Measurements from ENCODE around the gene SYVN1.

The SYVN1 gene

DNA sequence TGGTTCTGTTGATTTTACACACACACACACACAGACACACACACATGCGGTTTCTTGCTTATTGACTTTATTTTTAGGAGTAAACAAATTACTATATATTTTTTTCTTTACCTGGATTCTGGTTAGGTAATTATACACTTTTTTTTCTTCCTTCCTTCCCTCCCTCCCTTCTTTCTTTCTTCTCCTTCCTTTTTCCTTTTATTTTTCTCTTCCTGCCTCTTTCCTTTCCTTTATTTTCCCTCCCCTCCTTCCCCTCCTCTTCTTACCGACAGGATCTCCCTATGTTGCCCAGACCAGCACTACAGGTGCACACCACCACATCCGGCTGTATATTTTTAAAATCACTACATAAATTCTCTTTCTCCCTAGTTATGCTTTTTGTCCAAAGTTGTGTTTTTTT, 32.6 kb upstream of the SYVN1 start:
- Histone ChIP-seq H3K27me3 (no peaks in the 10 kb centered on the region), H3K4me1 (peaks cover 0 to 4% (median 0%) of the 10 kb centered on the region in 4 donors), H3K36me3 (no peaks in the 10 kb centered on the region), H3K9me3 (no peaks in the 10 kb centered on the region), H3K4me3 (no peak overlapping the region), H3K27ac (no peak overlapping the region)
- intact Hi-C loops (cut with DNase I; ENCODE audit: low total_unique reads), result no loop called here
- DNase-seq, result no peak
- TF ChIP-seq, protein P1, sequence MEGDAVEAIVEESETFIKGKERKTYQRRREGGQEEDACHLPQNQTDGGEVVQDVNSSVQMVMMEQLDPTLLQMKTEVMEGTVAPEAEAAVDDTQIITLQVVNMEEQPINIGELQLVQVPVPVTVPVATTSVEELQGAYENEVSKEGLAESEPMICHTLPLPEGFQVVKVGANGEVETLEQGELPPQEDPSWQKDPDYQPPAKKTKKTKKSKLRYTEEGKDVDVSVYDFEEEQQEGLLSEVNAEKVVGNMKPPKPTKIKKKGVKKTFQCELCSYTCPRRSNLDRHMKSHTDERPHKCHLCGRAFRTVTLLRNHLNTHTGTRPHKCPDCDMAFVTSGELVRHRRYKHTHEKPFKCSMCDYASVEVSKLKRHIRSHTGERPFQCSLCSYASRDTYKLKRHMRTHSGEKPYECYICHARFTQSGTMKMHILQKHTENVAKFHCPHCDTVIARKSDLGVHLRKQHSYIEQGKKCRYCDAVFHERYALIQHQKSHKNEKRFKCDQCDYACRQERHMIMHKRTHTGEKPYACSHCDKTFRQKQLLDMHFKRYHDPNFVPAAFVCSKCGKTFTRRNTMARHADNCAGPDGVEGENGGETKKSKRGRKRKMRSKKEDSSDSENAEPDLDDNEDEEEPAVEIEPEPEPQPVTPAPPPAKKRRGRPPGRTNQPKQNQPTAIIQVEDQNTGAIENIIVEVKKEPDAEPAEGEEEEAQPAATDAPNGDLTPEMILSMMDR (IDR thresholded peaks at IDR 0.05), result no peak

DNA sequence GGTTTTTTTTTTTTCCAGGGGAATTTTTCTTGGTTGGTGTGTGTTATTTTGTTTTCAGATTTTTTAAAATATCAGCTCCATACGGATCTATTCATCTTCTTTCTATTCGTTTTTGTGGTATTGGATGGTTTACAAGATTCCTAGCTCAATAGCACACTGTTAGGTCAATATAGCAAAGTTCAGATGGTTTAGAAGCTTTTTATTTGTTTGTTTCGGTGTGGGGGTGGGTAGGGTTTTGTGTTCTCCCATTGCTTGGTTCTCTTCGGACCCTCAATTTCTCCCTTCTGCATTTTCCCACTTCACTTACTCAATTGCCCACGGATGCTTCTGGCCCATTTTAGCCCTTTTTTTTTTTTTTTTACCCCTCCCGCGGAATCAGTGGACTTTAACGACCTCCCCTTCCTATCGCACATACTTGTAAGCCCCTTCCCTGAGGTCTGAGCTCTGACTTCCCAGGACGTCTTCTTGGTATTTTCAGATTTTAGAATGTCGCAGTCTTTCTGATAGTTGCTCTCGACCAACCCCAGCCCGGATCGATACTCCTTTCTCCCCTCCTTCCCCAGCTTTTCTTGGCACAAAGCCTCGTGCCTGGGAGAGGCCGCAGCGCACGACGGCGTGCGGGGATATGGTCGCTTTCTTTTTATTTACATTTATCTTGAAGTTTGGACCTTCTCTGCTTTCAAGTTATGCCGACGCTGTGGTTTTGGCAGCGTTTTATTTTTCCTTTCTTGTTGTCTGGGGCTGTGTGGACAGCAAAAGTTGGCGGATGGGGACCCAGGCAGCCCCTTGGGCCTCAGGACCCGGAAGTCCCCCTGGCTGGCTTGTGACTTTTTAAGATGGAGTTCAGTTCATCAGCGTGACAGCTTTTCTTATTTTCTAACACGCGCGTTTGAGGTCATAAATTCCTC, 31.3 kb upstream of the SYVN1 start:
- peaks cover 0 to 4% (median 0%) of the 10 kb centered on the region in 4 donors for H3K4me1 ChIP-seq
- TF ChIP-seq, protein P1 (IDR thresholded peaks at IDR 0.05), result no peak
- no peak for DNase-seq
- H3K27ac ChIP-seq, result peak overlapping the region in 1 of 2 donors; percentile 22
- no peaks in the 10 kb centered on the region for H3K9me3 ChIP-seq
- no peaks in the 10 kb centered on the region for H3K36me3 ChIP-seq
- H3K27me3 ChIP-seq, result no peaks in the 10 kb centered on the region
- H3K4me3 ChIP-seq, result peak overlapping the region; percentile 1 to 32
- intact Hi-C loops (cut with DNase I; ENCODE audit: low total_unique reads), result no loop called here

DNA sequence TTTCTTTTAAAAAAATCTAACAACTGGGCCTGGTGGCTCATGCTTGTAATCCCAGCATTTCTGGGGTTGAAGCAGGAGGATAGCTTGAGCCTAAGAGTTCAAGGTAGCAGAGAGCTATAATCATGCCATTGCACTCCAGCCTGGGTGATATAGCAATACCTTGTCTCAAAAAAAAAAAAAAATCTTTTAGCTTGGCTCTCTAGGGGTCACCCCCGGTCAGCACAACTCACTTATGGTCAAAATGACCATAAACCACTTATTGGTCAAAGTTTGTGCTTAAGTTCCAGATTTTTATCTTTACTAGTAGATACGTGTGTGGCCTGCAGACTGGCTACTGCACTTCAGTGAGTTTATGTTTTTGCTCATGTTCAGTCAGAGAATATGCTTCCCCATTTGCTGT, 29.4 kb upstream of the SYVN1 start:
- Histone ChIP-seq H3K36me3 (no peaks in the 10 kb centered on the region), H3K27me3 (no peaks in the 10 kb centered on the region), H3K9me3 (no peaks in the 10 kb centered on the region), H3K4me3 (no peak overlapping the region), H3K4me1 (peaks cover 0 to 4% (median 0%) of the 10 kb centered on the region in 4 donors), H3K27ac (no peak overlapping the region)
- DNase-seq, result no peak
- intact Hi-C loops (cut with DNase I; ENCODE audit: low total_unique reads), result no loop called here
- TF ChIP-seq, protein P1 (IDR thresholded peaks at IDR 0.05), result no peak

DNA sequence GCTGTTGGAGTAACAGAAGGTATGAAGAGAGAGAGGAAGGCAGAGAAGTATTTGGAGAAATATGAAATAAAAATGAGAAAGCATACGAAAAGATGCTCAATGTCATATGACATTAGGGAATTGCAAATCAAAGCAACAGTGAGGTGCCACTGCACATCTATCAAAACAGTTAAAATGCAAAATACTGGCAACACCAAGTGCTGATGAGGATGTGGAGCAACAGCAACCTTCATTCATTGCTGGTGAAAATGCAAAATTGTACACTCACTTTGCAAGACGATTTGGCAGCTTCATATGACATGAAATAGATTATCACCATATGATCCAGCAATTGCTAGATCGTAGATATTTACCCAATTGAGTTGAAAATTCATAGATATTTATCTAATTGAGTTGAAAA, 26.3 kb upstream of the SYVN1 start:
- Histone ChIP-seq H3K27me3 (no peaks in the 10 kb centered on the region), H3K9me3 (no peaks in the 10 kb centered on the region), H3K36me3 (no peaks in the 10 kb centered on the region), H3K27ac (no peak overlapping the region), H3K4me3 (no peak overlapping the region), H3K4me1 (no peaks in the 10 kb centered on the region)
- TF ChIP-seq, protein P1 (IDR thresholded peaks at IDR 0.05), result no peak
- no peak for DNase-seq
- intact Hi-C loops (cut with DNase I; ENCODE audit: low total_unique reads), result no loop called here

DNA sequence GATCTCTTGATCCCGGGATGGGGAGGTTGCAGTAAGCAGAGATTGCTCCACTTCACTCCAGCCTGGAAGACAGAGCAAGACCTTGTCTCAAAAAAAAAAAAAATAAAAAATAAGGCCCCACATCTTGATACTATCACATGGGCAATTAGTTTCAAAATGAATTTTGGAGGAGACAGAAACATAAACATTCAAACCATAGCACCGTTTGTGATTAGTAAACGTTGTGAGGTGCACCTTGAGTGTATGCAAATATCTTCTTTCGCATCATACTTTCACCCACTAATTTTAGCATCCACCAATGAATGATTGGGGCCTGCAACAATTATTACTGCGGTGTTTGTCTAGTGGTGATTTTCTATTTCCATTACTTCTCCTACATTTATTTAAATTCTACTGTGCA, 24.7 kb upstream of the SYVN1 start:
- H3K4me1 ChIP-seq, result no peaks in the 10 kb centered on the region
- intact Hi-C loops (cut with DNase I; ENCODE audit: low total_unique reads), result no loop called here
- H3K9me3 ChIP-seq, result no peaks in the 10 kb centered on the region
- H3K36me3 ChIP-seq, result no peaks in the 10 kb centered on the region
- TF ChIP-seq, protein P1 (IDR thresholded peaks at IDR 0.05), result no peak
- no peaks in the 10 kb centered on the region for H3K27me3 ChIP-seq
- DNase-seq, result no peak
- no peak overlapping the region for H3K27ac ChIP-seq
- no peak overlapping the region for H3K4me3 ChIP-seq
